Myocyte (in vitro differentiated cells): ENCODE measurements around the gene EDDM13. TPM values are rescaled to one million over a fixed set of nuclear protein-coding genes. Genes with fewer than 3 reads are reported as not detected.
"Not testable (repeated sequence)": the region's sequence is repeated elsewhere in the genome, so short reads cannot be mapped to it uniquely, and the experiment has no call there.

Source experiments
- DNase-seq: peaks from one replicate; pipeline ENCODE4 v3.0.0-alpha.2; 2012; ENCODE audit warnings: low read depth
- total RNA-seq: library from RNA; depleted of rRNA; stranded (reverse); fragments of >200 nt; gene quantifications from 2 replicates; pipeline ENCODE4 v1.2.3, GENCODE V29; 2014

Gene EDDM13
- total RNA-seq, 1 donor from 2014 or later = not detected

DNA sequence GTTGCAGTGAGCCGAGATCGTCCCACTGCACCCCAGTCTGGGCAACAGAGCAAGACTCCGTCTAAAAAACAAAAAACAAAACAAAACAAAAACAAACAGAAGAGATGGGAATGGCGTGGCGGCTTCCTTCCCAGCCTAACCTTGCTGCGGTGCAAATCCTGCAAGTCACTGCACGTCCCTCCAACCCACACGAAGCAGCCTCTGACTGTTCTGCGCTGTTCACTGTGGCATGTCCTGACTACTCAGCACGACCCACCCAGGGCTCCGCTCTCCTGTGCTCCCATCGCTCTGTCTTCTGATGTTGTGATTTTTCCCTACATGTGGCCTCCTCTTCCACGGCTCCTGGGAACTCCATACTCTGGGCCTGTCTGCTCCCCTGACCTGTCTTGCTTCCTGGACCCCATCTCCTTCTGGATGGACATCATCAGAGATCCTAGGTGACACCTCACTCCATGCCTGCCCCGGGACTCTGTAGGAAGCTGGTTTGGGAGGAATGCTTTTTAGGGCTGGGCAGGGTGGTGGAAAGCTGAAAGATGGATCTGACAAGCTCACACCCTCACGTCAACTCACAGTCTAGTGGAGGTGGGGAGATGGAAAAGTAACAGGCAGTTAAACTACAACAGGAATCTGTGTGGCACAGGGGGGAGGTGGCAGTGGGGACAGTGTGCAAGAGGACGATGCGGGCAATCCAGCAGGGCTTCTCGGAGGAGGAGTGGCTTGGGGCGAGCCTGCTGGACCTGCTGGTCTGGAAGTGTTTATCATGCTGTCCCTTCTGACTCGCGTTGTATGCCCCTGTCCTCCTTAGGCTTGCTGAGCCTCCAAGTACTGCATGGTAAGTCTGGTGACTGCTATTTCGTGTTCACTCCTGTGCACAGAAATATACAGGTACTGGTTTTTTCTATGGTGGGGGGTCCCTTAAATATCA lies 23.2 kb downstream of the EDDM13 start:
- no peak for DNase-seq

DNA sequence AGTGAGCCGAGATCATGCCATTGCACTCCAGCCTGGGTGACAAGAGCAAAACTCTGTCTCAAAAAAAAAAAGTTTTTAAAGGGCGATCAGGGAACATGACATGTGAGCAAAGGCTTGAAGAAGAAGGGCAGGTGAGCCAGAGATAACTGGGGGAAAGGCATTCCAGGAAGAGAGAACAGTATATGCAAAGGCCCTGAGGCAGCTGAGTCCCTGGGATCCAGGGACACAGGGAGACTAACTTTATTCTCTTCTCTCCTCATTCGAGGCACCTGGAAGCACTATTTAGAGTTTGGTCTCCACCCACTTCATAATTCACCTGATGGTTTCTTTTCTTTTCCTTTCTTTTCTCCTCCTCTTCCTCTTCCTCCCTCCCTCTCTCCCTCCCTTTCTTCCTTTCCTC lies 24.5 kb downstream of the EDDM13 start:
- no peak for DNase-seq

DNA sequence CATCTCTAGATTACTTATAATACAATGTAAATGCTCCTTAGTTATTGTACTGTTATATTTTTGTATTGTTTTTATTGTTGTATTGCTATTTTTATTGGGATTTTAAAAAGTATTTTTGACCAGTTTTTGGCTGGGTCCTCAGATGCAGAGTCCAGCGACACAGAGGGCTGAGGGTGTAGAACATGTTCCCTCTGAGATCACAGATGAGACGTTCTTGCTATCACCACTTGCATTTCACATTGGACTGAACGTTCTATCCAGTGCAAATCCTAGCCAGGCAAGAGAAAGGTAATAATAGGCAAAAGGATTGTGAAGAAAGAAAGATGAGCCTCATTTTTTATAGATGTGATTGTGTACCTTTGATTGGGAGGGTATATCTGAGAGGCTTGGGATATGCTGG lies 27.1 kb downstream of the EDDM13 start:
- DNase-seq = no peak

DNA sequence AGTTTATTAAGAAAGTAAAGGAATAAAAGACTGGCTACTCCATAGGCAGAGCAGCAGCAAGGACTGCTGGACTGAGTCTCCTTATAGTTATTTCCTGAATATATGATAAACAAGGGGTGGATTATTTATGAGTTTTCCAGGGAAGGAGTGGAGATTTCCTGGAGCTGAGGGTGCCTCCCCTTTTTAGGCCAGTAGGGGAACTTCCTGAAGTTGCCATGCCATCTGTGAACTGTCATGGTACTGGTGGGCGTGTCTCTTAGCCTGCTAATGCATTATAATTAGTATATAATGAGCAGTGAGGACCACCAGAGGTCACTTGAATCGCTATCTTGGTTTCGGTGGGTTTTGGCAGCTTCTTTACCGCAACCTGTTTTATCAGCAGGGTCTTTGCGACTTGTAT lies 28.6 kb downstream of the EDDM13 start:
- no peak for DNase-seq

DNA sequence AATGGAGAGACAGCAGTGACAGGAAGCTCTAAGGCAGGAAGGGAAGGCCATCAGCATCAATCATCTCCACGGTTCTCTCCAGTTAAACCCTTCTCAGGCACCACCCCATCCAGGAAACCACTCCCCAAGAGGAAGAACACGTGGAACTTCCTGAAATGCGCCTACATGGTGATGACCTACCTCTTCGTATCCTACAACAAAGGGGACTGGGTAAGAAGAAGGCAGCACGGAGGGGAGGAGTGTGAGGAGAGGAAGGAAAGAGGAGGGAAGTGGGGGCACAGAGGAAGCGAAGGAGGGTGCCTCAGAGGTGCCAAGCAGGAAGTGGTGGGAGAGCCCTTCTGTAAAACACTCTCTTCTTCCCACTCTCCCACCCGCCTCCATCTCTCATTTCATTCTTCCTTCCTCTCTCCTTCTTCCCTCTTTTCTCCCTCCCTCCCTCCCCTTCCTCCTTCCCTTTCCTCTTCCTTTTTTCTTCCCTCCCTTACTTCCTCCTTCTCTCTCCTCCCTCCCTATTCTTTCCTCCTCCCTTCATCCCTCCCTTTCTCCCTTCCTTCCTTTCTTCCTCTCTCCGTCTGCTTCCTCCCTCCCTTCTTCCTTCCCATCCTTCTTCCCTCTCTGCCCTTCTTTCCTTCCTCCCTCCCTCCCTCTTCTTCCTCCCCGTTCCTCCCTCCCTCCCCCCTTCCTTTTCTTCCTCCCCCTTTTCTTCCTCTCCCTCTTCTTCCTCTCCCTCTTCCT lies 29.5 kb downstream of the EDDM13 start:
- DNase-seq = no peak

DNA sequence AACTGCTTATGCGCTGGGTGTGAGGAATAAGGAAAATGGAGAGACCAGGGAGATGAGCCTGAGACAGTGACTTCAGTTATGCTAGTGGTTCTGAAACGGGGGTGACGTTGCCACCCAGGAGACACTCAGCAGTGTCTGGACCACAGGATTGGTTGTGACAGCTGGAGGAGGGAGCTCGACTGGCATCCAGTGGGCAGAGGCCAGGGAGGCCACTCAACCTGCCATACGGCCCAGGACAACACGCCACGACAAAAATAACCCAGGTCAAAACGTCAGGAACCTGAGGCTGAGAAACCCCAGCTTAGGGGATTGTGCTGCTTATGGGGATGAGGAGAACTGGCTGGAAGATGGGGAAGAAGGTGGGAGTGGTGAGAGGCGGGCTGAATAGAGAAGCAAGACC lies 31.7 kb downstream of the EDDM13 start:
- peak; percentile 24 for DNase-seq

DNA sequence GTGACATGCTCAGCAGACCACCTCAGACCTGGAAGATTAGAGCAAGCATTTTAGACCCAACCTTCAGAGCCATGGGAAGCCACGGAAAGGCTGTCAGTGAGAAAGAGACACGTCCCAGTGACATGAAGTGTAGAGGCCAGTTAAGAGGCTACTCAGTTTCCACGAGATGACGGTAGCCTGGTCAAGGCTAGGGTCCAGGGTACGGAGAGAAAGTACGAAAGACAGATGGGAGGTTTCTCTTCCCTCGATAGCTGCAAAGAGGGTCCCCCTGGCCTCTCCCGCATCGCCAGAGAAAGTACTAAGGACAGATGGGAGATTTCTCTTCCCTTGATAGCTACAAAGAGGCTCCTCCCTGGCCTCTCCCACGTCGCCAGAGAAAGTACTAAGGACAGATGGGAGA lies 33.5 kb downstream of the EDDM13 start:
- no peak for DNase-seq

DNA sequence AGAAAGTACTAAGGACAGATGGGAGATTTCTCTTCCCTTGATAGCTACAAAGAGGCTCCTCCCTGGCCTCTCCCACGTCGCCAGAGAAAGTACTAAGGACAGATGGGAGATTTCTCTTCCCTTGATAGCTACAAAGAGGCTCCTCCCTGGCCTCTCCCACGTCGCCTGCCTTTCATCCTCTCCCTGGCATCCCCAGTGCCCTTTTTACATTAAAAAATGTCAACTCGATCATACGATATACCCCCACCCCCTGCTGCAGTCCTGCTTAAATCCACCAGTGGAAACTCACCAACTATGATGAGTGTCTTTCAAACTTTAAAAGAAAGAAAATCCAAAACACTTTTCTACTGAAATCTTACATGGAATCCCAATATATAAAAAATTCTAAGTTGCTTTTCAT lies 34.5 kb downstream of the EDDM13 start:
- not testable (repeated sequence) for DNase-seq

DNA sequence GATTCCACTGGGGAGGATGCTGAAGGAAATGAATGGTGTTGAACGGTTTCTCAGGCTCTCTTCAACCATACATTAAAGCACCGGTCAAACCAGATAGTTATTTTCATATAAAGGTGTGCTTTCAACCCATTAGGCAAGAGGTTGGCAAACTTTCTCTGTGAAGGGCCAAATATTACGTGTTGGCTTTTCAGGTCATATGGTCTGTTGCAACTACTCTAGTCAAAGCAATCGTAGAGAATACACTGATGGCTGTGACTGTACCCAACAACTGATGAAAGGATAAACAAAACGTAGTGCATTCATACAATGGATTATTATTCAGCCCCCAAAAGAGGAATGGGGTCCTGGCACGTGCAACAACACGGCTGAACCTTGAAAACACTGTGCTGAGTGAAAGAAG lies 36.2 kb downstream of the EDDM13 start:
- DNase-seq = no peak

DNA sequence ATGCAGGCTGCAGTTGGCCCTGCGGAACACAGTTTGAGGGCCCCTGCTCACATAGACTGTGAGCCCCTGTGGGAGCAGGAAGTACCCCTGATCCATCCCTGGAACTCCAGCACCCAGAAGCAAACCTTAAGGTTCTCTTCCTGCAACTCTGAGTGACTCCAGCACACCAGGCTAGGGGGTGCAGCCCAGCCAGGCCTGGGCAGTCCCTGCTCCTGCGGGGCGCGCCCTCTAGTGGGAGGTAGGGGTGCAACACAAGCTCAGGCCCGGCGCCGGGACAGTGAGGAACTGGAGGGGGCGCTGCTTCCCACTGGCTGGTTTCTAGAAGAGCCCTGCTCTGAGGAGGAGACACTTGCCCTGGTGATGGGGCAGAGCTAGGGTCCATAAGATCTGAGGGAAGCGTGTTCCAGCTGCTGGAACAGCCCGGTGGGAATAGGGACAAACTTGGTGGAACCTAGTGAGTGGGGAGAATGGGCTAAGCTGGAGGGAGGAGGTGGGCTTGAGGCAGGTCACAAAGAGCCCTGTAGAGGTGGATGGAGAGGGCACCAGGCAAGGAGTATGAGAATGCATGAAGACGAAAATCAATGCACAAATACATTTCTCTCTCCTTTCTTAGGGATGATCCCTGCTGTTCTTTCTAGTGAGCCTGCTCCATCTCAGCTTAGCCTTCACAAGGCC lies 37.1 kb downstream of the EDDM13 start:
- peak; percentile 26 for DNase-seq

DNA sequence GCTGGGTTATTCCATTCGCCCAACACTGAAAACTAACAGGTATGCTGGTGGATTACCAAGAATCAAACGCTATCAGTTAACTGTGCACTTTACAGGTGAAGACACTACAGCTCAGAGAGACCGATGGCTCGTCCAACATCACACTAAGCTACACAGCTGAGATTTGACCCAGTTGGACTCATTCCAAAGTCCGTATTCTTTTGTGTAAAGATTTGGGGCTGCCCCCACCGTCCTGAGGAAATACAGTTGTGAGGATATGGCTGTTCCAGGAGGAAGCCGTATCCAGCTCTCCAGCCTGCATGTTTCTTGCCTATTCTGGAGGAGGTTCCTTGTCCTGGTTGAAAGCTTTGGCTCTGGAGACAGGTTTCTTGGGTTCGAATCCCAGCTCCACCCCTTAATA lies 37.9 kb downstream of the EDDM13 start:
- DNase-seq = no peak

DNA sequence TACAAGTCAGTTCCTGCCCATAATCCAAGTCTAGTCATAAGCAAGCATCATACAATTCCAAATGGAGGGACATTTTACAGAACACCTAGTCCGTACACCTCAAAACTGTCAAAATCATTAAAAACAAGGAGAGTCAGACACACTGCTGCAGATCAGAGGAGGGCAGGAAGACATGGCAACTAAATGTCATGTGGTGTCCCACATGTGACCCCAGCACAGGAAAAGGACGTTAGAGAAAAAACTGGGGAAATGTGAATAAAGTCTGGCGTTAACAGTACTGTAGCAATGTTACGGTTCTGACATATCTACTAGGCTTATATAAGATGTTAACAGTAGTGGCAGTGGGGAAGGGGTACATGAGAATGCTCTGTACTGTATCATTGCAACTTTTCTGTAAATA lies 39.8 kb downstream of the EDDM13 start:
- DNase-seq = no peak

DNA sequence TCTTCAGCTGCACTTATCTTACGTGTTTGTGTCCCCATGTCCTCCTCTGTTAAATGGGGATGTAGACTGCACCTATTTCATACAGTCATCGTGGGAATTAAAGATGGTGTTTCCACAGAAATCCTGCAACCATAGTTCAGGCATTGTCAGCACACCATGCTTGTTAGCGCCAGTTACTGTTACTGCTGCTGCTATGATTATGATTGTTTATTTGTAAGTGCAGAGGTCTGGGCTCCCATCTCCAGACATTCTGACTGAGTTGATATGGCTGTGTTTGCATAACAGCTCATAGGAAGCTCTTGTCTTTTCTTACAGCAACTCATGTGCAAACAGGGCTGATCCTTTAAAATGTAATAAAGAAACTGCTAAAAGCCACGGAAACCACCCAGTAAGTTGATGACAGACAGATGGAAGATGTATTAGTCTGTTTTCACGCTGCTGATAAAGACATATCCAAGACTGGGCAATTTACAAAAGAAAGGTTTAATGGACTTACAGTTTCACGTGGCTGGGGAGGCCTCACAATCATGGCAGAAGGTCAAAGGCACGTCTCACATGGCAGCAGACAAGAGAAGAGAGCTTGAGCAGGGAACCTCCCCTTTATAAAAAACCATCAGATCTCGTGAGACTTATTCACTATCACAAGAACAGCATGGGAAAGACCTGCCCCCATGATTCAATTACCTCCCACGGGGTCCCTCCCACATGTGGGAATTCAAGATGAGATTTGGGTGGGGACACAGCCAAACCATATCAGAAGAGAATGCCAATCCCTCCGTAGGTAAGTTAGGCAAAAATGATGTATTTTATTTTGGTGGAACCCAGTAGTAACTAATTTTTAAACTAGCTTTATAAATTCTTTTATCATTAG lies 40.5 kb downstream of the EDDM13 start:
- no peak for DNase-seq

DNA sequence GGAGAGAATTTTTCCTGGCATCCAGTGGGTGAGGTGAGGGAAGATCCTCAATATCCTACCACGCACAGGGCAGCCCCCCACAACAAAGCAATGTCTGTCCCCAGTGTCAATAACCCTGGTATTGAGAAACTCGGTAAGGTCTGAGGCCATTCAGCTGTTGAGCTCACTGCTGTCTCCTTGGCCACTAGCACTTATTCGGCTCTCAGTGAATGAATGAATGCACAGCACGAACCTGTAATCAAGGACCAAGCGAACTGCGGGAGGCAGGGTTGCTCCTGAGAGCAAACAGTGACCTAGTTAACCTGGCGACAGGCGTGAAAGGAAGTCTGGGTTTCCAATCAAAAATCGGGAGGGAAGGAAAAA lies 41.5 kb downstream of the EDDM13 start:
- no peak for DNase-seq

DNA sequence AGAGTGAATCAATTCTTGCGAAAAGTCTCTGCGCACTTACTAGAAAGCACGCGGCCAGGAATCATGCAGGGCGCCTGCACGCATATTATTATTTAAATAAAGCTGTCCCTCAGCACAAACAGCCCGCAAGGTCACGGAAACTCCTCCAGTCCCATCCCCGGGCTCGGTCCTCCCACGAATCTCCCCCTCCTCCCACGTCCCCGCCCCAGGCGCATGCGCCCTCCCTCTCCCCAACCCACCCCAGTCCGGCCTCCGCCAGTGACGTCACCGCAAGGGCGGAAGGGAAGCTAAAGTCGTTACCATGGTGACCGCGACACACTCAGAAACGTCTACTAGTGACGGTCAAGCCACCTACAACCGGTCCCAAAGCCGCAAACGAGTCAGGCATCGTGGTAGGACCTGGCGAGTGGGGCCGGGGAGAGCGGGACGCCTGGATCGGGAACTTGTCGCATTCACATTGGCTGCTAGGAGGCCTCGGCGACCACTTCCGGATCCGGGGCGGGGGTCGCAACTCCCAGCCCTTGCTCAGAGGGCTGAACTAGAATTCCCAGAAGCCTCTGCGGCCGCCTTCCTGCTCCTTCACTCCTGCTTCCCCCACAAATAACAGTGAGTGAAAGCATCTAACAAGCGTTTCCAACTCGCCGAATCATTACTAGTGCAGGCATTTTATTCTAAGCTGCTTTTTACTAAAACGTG lies 42.0 kb downstream of the EDDM13 start, which contains the start of gene ZSCAN5A:
Gene ZSCAN5A (minus strand): TSS at position 459 of the 696 bp plus-strand sequence. CDS start 89,793 bp downstream, outside the sequence.
- peak; percentile 97 for DNase-seq

DNA sequence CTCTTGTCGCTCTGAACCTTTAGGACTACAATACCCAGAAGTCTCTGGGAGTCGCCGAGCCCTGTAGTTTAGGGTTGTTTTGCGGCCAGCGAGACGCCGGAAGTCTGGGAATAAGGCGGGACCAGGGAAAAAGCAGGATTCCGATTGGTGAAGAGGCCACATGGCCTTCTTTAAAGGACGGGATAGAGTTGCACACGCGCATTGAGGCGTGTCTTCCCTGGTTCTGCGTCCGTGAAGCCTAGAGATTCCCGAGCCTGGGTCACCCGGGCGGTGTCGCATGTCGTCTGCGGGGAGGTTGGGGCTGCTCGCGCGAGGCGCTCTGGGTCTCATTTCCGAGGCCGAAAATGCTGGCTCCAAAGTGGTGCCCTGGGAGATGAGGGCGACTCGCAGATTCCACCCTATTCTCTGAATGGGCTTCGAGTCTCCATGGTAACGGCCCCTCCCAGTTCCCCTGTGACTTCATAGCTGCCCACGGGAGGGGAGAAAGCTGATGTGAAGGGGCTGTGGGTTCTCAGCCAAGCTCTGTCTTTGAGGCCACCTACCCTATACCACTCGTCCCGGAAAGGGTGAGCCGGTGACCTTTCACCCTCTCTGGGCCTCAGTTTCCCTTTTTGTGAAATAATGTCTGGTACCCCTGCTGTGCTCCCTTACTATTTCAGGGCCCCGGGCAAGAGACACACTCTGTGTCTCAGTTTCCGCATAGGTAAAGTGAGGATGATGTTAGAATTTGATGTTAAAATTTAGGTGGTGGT lies 42.7 kb downstream of the EDDM13 start:
- peak; percentile 99 for DNase-seq

DNA sequence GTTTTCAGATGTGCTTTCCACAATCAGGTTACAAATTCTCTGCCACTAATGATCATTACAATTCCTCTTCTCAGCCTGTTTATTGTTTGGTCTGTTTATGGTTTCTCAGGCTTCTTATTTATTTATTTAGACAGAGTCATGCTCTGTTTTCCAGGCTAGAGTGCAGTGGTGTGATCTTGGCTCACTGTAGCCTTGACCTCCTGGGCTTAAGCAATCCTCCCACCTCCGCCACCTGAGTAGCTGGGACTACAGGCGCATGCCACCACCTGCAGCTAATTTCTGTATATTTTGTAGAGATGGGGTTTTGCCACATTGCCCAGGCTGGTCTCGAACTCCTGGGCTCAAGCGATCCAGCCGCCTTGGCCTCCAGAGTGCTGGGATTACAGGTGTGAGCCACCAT lies 44.2 kb downstream of the EDDM13 start:
- no peak for DNase-seq

DNA sequence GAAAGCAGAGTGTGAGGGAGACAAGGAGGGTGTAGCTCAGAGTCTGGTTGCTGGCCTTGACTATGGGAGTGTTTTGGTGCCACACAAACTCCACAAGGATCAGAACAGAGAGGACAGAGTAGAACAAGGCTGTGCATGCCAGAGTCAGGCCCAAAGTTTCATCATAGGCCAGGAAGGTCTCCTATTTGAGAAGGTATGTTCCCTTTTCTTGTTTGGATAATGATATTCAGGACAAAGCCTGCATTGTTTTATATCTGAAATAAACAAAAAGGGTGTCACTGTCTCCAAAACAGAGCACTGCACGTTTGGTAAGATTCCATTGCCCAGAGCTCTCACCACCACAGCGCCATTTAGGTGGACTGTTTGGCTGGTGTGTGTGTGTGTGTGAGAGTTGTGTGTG lies 45.2 kb downstream of the EDDM13 start:
- DNase-seq = no peak

DNA sequence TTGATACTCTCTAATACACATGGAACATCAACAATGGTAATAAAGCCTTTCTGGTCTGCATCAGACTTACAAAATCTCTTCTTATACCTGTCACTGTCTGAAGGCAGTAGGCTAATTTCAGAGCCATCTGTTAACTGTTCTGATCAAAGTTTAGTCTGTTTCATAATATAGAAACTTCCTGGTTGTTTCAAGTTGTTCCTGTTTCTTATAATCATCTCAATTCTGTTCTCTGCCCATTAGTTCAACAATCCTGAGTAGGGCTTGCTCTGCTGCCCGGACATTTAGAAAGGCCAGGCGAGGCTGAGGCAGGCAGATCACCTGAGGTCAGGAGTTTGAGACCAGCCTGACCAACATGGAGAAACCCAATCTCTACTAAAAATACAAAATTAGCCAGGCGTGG lies 47.4 kb downstream of the EDDM13 start:
- no peak for DNase-seq
